ENCODE data around the gene ANKLE2. TPM values are rescaled to one million over a fixed set of nuclear protein-coding genes. Genes with fewer than 3 reads are reported as not detected.

ANKLE2 gene
- total and polyA plus RNA-seq, 4 donors: 8.4 to 24.1 (median 15.4) TPM

GRCh38 chr12:132703641-132704040, 58.0 kb downstream of the ANKLE2 start (continued):
- TF ChIP-seq ZBTB33 (IDR thresholded peaks at IDR 0.05) (no peak), GABPA (IDR thresholded peaks at IDR 0.05 in 1 of 2, conservative IDR thresholded peaks at IDR 0.05 in 1 of 2) (no peak), HNF4G (IDR thresholded peaks at IDR 0.05) (no peak), FOXA1 (IDR thresholded peaks at IDR 0.05) (no peak)

GRCh38 chr12:132702640-132703039, 59.0 kb downstream of the ANKLE2 start:
- no peak for DNase-seq (ENCODE audit: low spot score)
- Histone ChIP-seq H3K36me3 (ENCODE audit: control insufficient read depth in 4 of 4, insufficient read depth in 3 of 4, low read depth in 1 of 4, low read length in 3 of 4) (peaks cover 13 to 32% (median 24%) of the 10 kb centered on the region in 4 donors), H3K27me3 (ENCODE audit: control insufficient read depth in 4 of 4, insufficient read depth in 4 of 4, low read length in 3 of 4) (no peaks in the 10 kb centered on the region), H3K27ac (ENCODE audit: low read depth in 1 of 2, low read length in 2 of 2) (no peak overlapping the region), H3K9me3 (ENCODE audit: control insufficient read depth in 4 of 4, low read length in 3 of 4) (no peaks in the 10 kb centered on the region), H3K4me3 (ENCODE audit: low read depth in 1 of 3, low read length in 3 of 3) (no peak overlapping the region), H3K4me1 (ENCODE audit: control insufficient read depth in 4 of 4, insufficient read depth in 4 of 4, low read length in 3 of 4) (peaks cover 0 to 22% (median 10%) of the 10 kb centered on the region in 4 donors), H3K9ac (ENCODE audit: low read depth in 1 of 2, low read length in 2 of 2) (no peak overlapping the region)
- TF ChIP-seq FOXA1 (IDR thresholded peaks at IDR 0.05) (no peak), NR2F2 (IDR thresholded peaks at IDR 0.05) (no peak), EGR1 (IDR thresholded peaks at IDR 0.05; ENCODE audit: low read depth in 2 of 2) (no peak), HNF4A (conservative IDR thresholded peaks at IDR 0.05) (no peak), TAF1 (conservative IDR thresholded peaks at IDR 0.05) (no peak), SP1 (IDR thresholded peaks at IDR 0.05) (no peak), RXRA (IDR thresholded peaks at IDR 0.05) (no peak), REST (IDR thresholded peaks at IDR 0.05) (no peak), GABPA (IDR thresholded peaks at IDR 0.05 in 1 of 2, conservative IDR thresholded peaks at IDR 0.05 in 1 of 2) (no peak), RAD21 (IDR thresholded peaks at IDR 0.05) (no peak), ZBTB33 (IDR thresholded peaks at IDR 0.05) (no peak), HNF4G (IDR thresholded peaks at IDR 0.05) (no peak), CTCF (IDR thresholded peaks at IDR 0.05; ENCODE audit: low read depth, low read length, missing input control) (no peak), JUND (IDR thresholded peaks at IDR 0.05) (no peak), FOXA2 (IDR thresholded peaks at IDR 0.05) (no peak), YY1 (IDR thresholded peaks at IDR 0.05) (no peak)
- TF ChIP-seq, protein P1, sequence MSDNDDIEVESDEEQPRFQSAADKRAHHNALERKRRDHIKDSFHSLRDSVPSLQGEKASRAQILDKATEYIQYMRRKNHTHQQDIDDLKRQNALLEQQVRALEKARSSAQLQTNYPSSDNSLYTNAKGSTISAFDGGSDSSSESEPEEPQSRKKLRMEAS (IDR thresholded peaks at IDR 0.05): no peak
- TF ChIP-seq, protein P2, sequence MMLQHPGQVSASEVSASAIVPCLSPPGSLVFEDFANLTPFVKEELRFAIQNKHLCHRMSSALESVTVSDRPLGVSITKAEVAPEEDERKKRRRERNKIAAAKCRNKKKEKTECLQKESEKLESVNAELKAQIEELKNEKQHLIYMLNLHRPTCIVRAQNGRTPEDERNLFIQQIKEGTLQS (IDR thresholded peaks at IDR 0.05): no peak
- 87% methylated on average over 4 of the region's 4 CpGs for WGBS
